MCF 10A (cell line): ENCODE measurements around the gene SLIT3. TPM values are rescaled to one million over a fixed set of nuclear protein-coding genes. Genes with fewer than 3 reads are reported as not detected.

Experiments used
- BruUV-seq: library from RNA; stranded (reverse); fragments of 400-500 nt; replicated peaks from 2 replicates; lab custom pipeline; 2021; lab: Mats Ljungman, UMichigan
- CTCF ChIA-PET: fragments of 300-600 bp; sonication (Branson Sonifier 250); formaldehyde crosslinking; extraction: SDS; loops from one replicate; lab custom pipeline; 2021; ENCODE audit warnings: antibody characterized with exemption, inconsistent platforms; lab: Yijun Ruan, JAX
- POLR2A ChIA-PET: fragments of 300-600, 350-650 bp; sonication (Branson Sonifier 250); formaldehyde crosslinking; extraction: SDS; loops from one replicate; lab custom pipeline; 2020; ENCODE audit warnings: antibody characterized with exemption, inconsistent platforms; lab: Yijun Ruan, JAX
- DNase-seq: peaks from one replicate; pipeline ENCODE4 v3.0.0-alpha.2; 2018; ENCODE audit not compliant: unreplicated experiment
- H3K27ac Mint-ChIP-seq: one replicate; pipeline ENCODE4 v1.8.0; 2022; ENCODE audit warnings: mild to moderate bottlenecking, low read depth, mixed read lengths; ENCODE audit not compliant: unreplicated experiment
- H3K27me3 Mint-ChIP-seq: one replicate; pipeline ENCODE4 v1.8.0; 2022; ENCODE audit warnings: mixed read lengths; ENCODE audit not compliant: insufficient read depth, unreplicated experiment
- H3K36me3 Mint-ChIP-seq: one replicate; pipeline ENCODE4 v1.8.0; 2022; ENCODE audit warnings: mild to moderate bottlenecking, moderate library complexity, mixed read lengths; ENCODE audit not compliant: insufficient read depth, unreplicated experiment
- H3K4me1 Mint-ChIP-seq: one replicate; pipeline ENCODE4 v1.8.0; 2022; ENCODE audit warnings: mixed read lengths; ENCODE audit not compliant: insufficient read depth, unreplicated experiment
- H3K4me3 Mint-ChIP-seq: one replicate; pipeline ENCODE4 v1.8.0; 2022; ENCODE audit warnings: mild to moderate bottlenecking, moderate library complexity, mixed read lengths; ENCODE audit not compliant: unreplicated experiment
- H3K9me3 Mint-ChIP-seq: one replicate; pipeline ENCODE4 v1.8.0; 2022; ENCODE audit warnings: mixed read lengths; ENCODE audit not compliant: unreplicated experiment
- intact Hi-C: fragments of 100-400 bp; cut with micrococcal nuclease; formaldehyde crosslinking; loops from 2 replicates; pipeline ENCODE4 v1.14.1; 2022
- total RNA-seq: library from RNA; stranded (reverse); gene quantifications from 2 replicates; pipeline ENCODE4 v1.2.3, GENCODE V29; 2022
- TF ChIP-seq, protein P1 (sequence below): fragments of 200-600 bp; IDR thresholded peaks from one replicate; pipeline ENCODE4 v1.8.0; 2022; ENCODE audit warnings: antibody characterized with exemption, mild to moderate bottlenecking; ENCODE audit not compliant: unreplicated experiment

The SLIT3 gene
- total RNA-seq, 1 experiment from 2014 or later, result 0.89 TPM

DNA sequence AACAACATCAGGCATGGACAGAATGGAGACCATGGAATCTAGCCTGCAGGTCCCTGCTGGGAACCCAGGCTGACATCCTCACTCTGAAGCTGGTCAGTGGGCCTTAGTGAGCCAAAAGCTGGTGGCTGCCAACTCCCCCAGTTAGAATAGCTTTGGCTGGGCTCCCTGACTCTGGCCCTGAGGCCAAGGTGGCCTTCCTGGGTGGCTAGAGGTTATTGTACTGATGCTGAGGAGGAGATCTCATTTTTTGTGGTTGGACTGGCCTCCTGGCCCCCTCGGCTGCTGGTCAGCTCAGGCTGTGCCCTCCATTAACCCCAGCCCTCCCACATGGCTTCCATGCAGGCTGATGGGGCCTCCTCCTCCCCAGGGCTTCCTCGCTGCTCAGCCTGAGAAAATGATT, 620.5 kb downstream of the SLIT3 start:
- Mint-ChIP-seq H3K27me3 (no peaks in the 10 kb centered on the region), H3K36me3 (no peaks in the 10 kb centered on the region), H3K27ac (no peak overlapping the region), H3K4me3 (no peak overlapping the region), H3K4me1 (no peaks in the 10 kb centered on the region), H3K9me3 (no peaks in the 10 kb centered on the region)
- TF ChIP-seq, protein P1, sequence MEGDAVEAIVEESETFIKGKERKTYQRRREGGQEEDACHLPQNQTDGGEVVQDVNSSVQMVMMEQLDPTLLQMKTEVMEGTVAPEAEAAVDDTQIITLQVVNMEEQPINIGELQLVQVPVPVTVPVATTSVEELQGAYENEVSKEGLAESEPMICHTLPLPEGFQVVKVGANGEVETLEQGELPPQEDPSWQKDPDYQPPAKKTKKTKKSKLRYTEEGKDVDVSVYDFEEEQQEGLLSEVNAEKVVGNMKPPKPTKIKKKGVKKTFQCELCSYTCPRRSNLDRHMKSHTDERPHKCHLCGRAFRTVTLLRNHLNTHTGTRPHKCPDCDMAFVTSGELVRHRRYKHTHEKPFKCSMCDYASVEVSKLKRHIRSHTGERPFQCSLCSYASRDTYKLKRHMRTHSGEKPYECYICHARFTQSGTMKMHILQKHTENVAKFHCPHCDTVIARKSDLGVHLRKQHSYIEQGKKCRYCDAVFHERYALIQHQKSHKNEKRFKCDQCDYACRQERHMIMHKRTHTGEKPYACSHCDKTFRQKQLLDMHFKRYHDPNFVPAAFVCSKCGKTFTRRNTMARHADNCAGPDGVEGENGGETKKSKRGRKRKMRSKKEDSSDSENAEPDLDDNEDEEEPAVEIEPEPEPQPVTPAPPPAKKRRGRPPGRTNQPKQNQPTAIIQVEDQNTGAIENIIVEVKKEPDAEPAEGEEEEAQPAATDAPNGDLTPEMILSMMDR, result no peak
- BruUV-seq, result no TSS peak
- intact Hi-C loops, result no loop called here
- CTCF ChIA-PET, result interaction anchor here (0.6 to 7.3 kb wide), 35 partner anchors 9 to 1400 kb away, joined by 3 to 90 read pairs (median 4); partner anchors contain the start of gene SPDL1
- DNase-seq, result no peak
- POLR2A ChIA-PET, result no interaction called here

DNA sequence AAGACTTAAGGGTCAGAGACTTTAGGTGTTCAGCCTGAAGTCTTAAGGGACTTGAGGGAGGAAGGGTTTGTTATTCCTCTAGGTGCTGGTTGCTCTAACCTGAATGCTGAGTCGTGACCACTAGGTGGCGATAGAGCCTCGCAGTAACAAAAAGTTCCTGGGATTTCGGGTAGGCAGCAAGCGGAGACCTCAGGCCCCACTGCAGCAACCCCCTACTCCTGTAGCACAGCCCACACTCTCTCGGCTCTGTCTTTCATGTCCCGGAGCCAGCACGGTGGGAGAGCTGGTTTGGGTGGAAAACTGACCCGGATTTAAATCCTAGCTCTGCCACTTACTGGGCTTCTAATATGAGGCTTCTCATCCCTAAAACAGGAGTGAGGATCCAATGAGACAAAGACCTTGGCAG, 621.4 kb downstream of the SLIT3 start:
- no peaks in the 10 kb centered on the region for H3K4me1 Mint-ChIP-seq
- TF ChIP-seq, protein P1, result peak; percentile 96

DNA sequence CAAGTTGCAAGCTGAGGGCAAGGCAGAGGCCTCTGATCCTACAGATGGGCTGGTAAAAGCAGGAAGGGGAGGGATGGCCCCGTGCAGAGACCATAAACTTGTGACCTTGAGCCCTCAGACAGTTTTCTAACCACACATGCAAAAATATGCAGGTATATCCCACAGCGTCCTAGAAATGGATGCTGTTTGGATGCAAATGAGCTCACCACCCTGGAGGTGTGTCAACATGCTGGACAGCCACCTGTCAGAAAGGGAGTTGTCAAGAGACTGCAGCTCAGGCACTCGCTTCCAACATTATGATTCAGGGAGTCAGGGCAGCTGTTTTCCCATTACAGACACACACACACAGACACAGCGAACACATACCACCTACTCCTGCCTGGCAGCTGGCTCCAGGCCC, 624.4 kb downstream of the SLIT3 start:
- Mint-ChIP-seq H3K9me3 (no peaks in the 10 kb centered on the region), H3K27me3 (no peaks in the 10 kb centered on the region), H3K4me3 (no peak overlapping the region), H3K4me1 (no peaks in the 10 kb centered on the region), H3K36me3 (no peaks in the 10 kb centered on the region), H3K27ac (no peak overlapping the region)
- ChIA-PET POLR2A (interaction anchor here (0.6 to 1.1 kb wide), 4 partner anchors 39 to 216 kb away, joined by 3 to 6 read pairs (median 3); partner anchors contain the start of gene PANK3), CTCF (interaction anchor here (0.6 to 7.3 kb wide), 8 partner anchors 12 to 311 kb away, joined by 3 to 90 read pairs (median 5); no protein-coding TSS in a partner anchor)
- no TSS peak for BruUV-seq
- no peak for DNase-seq
- intact Hi-C loops, result loop anchor here (5.0 to 10.0 kb wide), 2 partner anchors 409 to 1308 kb away; partner anchors contain the start of gene INSYN2B
- TF ChIP-seq, protein P1, result no peak

More for the DNA sequence above, 621.4 kb downstream of the SLIT3 start:
- intact Hi-C loops, result loop anchor here (1.0 to 10.0 kb wide), 8 partner anchors 55 to 1305 kb away; partner anchors contain the start of gene INSYN2B
- peak; percentile 84 for DNase-seq
- no peaks in the 10 kb centered on the region for H3K27me3 Mint-ChIP-seq
- H3K9me3 Mint-ChIP-seq, result no peaks in the 10 kb centered on the region
- POLR2A ChIA-PET, result interaction anchor here (1.2 kb wide), 1 partner anchor 23 kb away, joined by 3 read pairs; no protein-coding TSS in a partner anchor
- BruUV-seq, result no TSS peak
- no peak overlapping the region for H3K27ac Mint-ChIP-seq
- CTCF ChIA-PET, result interaction anchor here (0.6 to 7.3 kb wide), 53 partner anchors 9 to 1417 kb away, joined by 3 to 90 read pairs (median 4); partner anchors contain the start of genes SLIT3 and SPDL1
- H3K36me3 Mint-ChIP-seq, result no peaks in the 10 kb centered on the region
- H3K4me3 Mint-ChIP-seq, result no peak overlapping the region

DNA sequence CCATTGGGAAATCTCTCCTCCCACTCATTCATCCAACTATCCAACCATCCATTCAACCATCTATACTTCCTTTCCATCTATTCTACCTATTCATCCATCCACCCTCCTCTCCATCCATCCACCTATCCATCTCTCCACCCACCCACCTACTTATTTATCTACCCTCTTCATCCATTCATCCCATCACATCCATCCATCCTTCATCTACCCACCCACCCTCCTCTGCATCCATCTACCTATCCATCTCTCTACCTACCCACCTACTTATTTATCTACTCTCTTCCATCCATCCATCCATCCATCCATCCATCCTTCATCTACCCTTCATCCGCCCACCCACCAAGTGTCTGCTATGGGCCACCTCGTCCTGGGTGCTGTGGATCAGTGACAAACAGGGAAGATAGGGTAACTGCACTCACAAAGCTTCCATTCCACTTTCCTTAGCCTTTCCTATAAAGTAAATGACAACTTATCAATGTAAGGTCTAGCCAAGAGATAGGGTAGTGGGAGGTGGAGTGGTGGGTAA, 625.0 kb downstream of the SLIT3 start:
- no peaks in the 10 kb centered on the region for H3K27me3 Mint-ChIP-seq
- TF ChIP-seq, protein P1, result no peak
- no peaks in the 10 kb centered on the region for H3K36me3 Mint-ChIP-seq
- intact Hi-C loops, result loop anchor here (5.0 to 10.0 kb wide), 2 partner anchors 409 to 1309 kb away; partner anchors contain the start of gene INSYN2B
- POLR2A ChIA-PET, result interaction anchor here (0.5 to 1.2 kb wide), 5 partner anchors 29 to 216 kb away, joined by 3 to 6 read pairs (median 3); partner anchors contain the start of gene PANK3
- H3K9me3 Mint-ChIP-seq, result no peaks in the 10 kb centered on the region
- H3K4me1 Mint-ChIP-seq, result no peaks in the 10 kb centered on the region
- H3K27ac Mint-ChIP-seq, result no peak overlapping the region
- no peak overlapping the region for H3K4me3 Mint-ChIP-seq
- DNase-seq, result no peak
- CTCF ChIA-PET, result interaction anchor here (0.6 to 7.3 kb wide), 8 partner anchors 11 to 1173 kb away, joined by 3 to 90 read pairs (median 4); no protein-coding TSS in a partner anchor
- BruUV-seq, result no TSS peak
